Mononuclear cell (primary cell): Measurements from ENCODE around the gene AFG1L. TPM values are rescaled to one million over a fixed set of nuclear protein-coding genes. Genes with fewer than 3 reads are reported as not detected.
"Not testable (repeated sequence)": the region's sequence is repeated elsewhere in the genome, so short reads cannot be mapped to it uniquely, and the experiment has no call there.

ENCODE experiments used
- H3K27me3 ChIP-seq: 2 replicates; pipeline ENCODE4 v1.6.0; 2011; ENCODE audit warnings: low read length, control low read depth; ENCODE audit not compliant: insufficient read depth
- H3K4me1 ChIP-seq: 2 replicates; pipeline ENCODE4 v1.5.1; 2011; ENCODE audit warnings: mild to moderate bottlenecking, low read length, control low read depth; ENCODE audit not compliant: insufficient read depth
- H3K4me3 ChIP-seq: 2 replicates; pipeline ENCODE4 v1.5.1; 2011; ENCODE audit warnings: mild to moderate bottlenecking, low read length, moderate library complexity
- H3K9me3 ChIP-seq: 2 replicates; pipeline ENCODE4 v1.5.1; 2011; ENCODE audit warnings: low read depth, mild to moderate bottlenecking, control low read depth, low read length
- total RNA-seq: library from RNA; depleted of rRNA; stranded (reverse); fragments of >200 nt; gene quantifications from one replicate; pipeline ENCODE4 v1.2.3, GENCODE V29; 2012

The AFG1L gene
- total RNA-seq, 1 donor: 3.0 TPM

- no peaks in the 10 kb centered on the region for H3K27me3 ChIP-seq
Observed at GRCh38 chr6:108434222-108434621, 139.4 kb downstream of the AFG1L start.

GRCh38 chr6:108435391-108435790, 140.5 kb downstream of the AFG1L start:
- Histone ChIP-seq H3K9me3 (no peaks in the 10 kb centered on the region), H3K4me1 (no peaks in the 10 kb centered on the region), H3K4me3 (no peak overlapping the region), H3K27me3 (no peaks in the 10 kb centered on the region)

More at GRCh38 chr6:108434222-108434621, 139.4 kb downstream of the AFG1L start:
- Histone ChIP-seq H3K4me3 (no peak overlapping the region), H3K9me3 (no peaks in the 10 kb centered on the region), H3K4me1 (no peaks in the 10 kb centered on the region)

- H3K9me3 ChIP-seq: no peaks in the 10 kb centered on the region
- H3K4me1 ChIP-seq: no peaks in the 10 kb centered on the region
- no peak overlapping the region for H3K4me3 ChIP-seq
- no peaks in the 10 kb centered on the region for H3K27me3 ChIP-seq
Observed at GRCh38 chr6:108436771-108437170, 141.9 kb downstream of the AFG1L start.

- H3K27me3 ChIP-seq: no peaks in the 10 kb centered on the region
- H3K9me3 ChIP-seq: no peaks in the 10 kb centered on the region
- H3K4me1 ChIP-seq: no peaks in the 10 kb centered on the region
- no peak overlapping the region for H3K4me3 ChIP-seq
Observed at GRCh38 chr6:108437821-108438220, 143.0 kb downstream of the AFG1L start.

- Histone ChIP-seq H3K4me3 (no peak overlapping the region), H3K4me1 (no peaks in the 10 kb centered on the region), H3K27me3 (no peaks in the 10 kb centered on the region), H3K9me3 (no peaks in the 10 kb centered on the region)
Observed at GRCh38 chr6:108438918-108439317, 144.1 kb downstream of the AFG1L start.

GRCh38 chr6:108441141-108441540, 146.3 kb downstream of the AFG1L start:
- Histone ChIP-seq H3K4me1 (no peaks in the 10 kb centered on the region), H3K9me3 (no peaks in the 10 kb centered on the region), H3K4me3 (no peak overlapping the region), H3K27me3 (no peaks in the 10 kb centered on the region)

GRCh38 chr6:108442770-108443520, 148.1 kb downstream of the AFG1L start:
- no peaks in the 10 kb centered on the region for H3K4me1 ChIP-seq
- H3K4me3 ChIP-seq: no peak overlapping the region
- H3K27me3 ChIP-seq: no peaks in the 10 kb centered on the region
- no peaks in the 10 kb centered on the region for H3K9me3 ChIP-seq

- H3K4me3 ChIP-seq: no peak overlapping the region
- no peaks in the 10 kb centered on the region for H3K27me3 ChIP-seq
Observed at GRCh38 chr6:108446629-108447150, 151.8 kb downstream of the AFG1L start.

GRCh38 chr6:108448481-108448880, 153.6 kb downstream of the AFG1L start:
- Histone ChIP-seq H3K9me3 (no peaks in the 10 kb centered on the region), H3K27me3 (no peaks in the 10 kb centered on the region), H3K4me3 (no peak overlapping the region), H3K4me1 (peaks cover 9% of the 10 kb centered on the region)

More at GRCh38 chr6:108446629-108447150, 151.8 kb downstream of the AFG1L start:
- Histone ChIP-seq H3K9me3 (no peaks in the 10 kb centered on the region), H3K4me1 (no peaks in the 10 kb centered on the region)

GRCh38 chr6:108449717-108450116, 154.9 kb downstream of the AFG1L start:
- not testable (repeated sequence) for H3K27me3 ChIP-seq, H3K4me3 ChIP-seq, H3K9me3 ChIP-seq
- peaks cover 13% of the 10 kb centered on the region for H3K4me1 ChIP-seq

- Histone ChIP-seq H3K4me1 (peaks cover 13% of the 10 kb centered on the region), H3K9me3 (no peaks in the 10 kb centered on the region), H3K4me3 (no peak overlapping the region), H3K27me3 (no peaks in the 10 kb centered on the region)
Observed at GRCh38 chr6:108451816-108452215, 157.0 kb downstream of the AFG1L start.

- no peak overlapping the region for H3K4me3 ChIP-seq
- H3K27me3 ChIP-seq: no peaks in the 10 kb centered on the region
Observed at GRCh38 chr6:108452711-108453195, 157.9 kb downstream of the AFG1L start.

GRCh38 chr6:108453601-108454185, 158.8 kb downstream of the AFG1L start:
- no peak overlapping the region for H3K4me3 ChIP-seq
- peaks cover 13% of the 10 kb centered on the region for H3K4me1 ChIP-seq
- H3K27me3 ChIP-seq: no peaks in the 10 kb centered on the region
- H3K9me3 ChIP-seq: no peaks in the 10 kb centered on the region

More at GRCh38 chr6:108452711-108453195, 157.9 kb downstream of the AFG1L start:
- peaks cover 13% of the 10 kb centered on the region for H3K4me1 ChIP-seq
- H3K9me3 ChIP-seq: no peaks in the 10 kb centered on the region

GRCh38 chr6:108454356-108454755, 159.5 kb downstream of the AFG1L start:
- Histone ChIP-seq H3K27me3 (no peaks in the 10 kb centered on the region), H3K4me3 (no peak overlapping the region), H3K4me1 (peaks cover 13% of the 10 kb centered on the region), H3K9me3 (no peaks in the 10 kb centered on the region)

- Histone ChIP-seq H3K4me3 (no peak overlapping the region), H3K27me3 (no peaks in the 10 kb centered on the region), H3K9me3 (no peaks in the 10 kb centered on the region), H3K4me1 (peaks cover 13% of the 10 kb centered on the region)
Observed at GRCh38 chr6:108455688-108456087, 160.8 kb downstream of the AFG1L start.
